HepG2 (cell line): ENCODE measurements around the gene ENO1. TPM values are rescaled to one million over a fixed set of nuclear protein-coding genes. Genes with fewer than 3 reads are reported as not detected.

Source experiments
- ADNP ChIP-seq: sonication (generic); formaldehyde crosslinking; IDR thresholded peaks from 2 replicates; pipeline ENCODE4 v1.4.0; 2020; ENCODE audit warnings: missing genetic modification reagents
- CBX5 ChIP-seq: sonication (generic); formaldehyde crosslinking; IDR thresholded peaks from 2 replicates; pipeline ENCODE4 v1.4.0; 2020; ENCODE audit warnings: missing genetic modification reagents, borderline replicate concordance
- EEA1 ChIP-seq: sonication (generic); formaldehyde crosslinking; IDR thresholded peaks from 2 replicates; pipeline ENCODE4 v1.5.1; 2020; ENCODE audit warnings: mild to moderate bottlenecking, missing genetic modification reagents, borderline replicate concordance
- HES4 ChIP-seq: sonication (generic); formaldehyde crosslinking; IDR thresholded peaks from 2 replicates; pipeline ENCODE4 v1.9.0; 2021; ENCODE audit warnings: mild to moderate bottlenecking, missing genetic modification reagents, borderline replicate concordance
- HMGA1 ChIP-seq: sonication (generic); formaldehyde crosslinking; conservative IDR thresholded peaks from 2 replicates; pipeline ENCODE4 v1.4.0; 2020; ENCODE audit warnings: missing genetic modification reagents
- MED13 ChIP-seq: sonication (generic); formaldehyde crosslinking; IDR thresholded peaks from 2 replicates; pipeline ENCODE4 v1.5.0; 2020; ENCODE audit warnings: missing genetic modification reagents
- PCBP1 ChIP-seq: fragments of 200-400 bp; formaldehyde crosslinking; IDR thresholded peaks from 2 replicates; pipeline ENCODE4 v1.6.1; 2017; ENCODE audit warnings: mild to moderate bottlenecking, low read depth, low read length, borderline replicate concordance
- PHF8 ChIP-seq: sonication (generic); formaldehyde crosslinking; IDR thresholded peaks from 2 replicates; pipeline ENCODE4 v1.5.0; 2020; ENCODE audit warnings: missing genetic modification reagents
- RXRB ChIP-seq: IDR thresholded peaks from 2 replicates; pipeline ENCODE4 v1.6.1; 2016; ENCODE audit warnings: borderline replicate concordance, missing genetic modification reagents, missing compliant biosample characterization
- SALL2 ChIP-seq: sonication (generic); formaldehyde crosslinking; IDR thresholded peaks from 2 replicates; pipeline ENCODE4 v1.8.1; 2023; ENCODE audit warnings: mild to moderate bottlenecking, missing genetic modification reagents, inconsistent platforms
- SOX13 ChIP-seq, 3 experiments: fragments of 450-650 bp in 1 of 3; sonication (generic) in 1 of 3; formaldehyde crosslinking in 1 of 3; IDR thresholded peaks in 2 of 3; conservative IDR thresholded peaks in 1 of 3; 2 replicates each; pipeline versions ENCODE4 v1.5.0 to v1.6.1; 2016 to 2020; ENCODE audit warnings: antibody characterized with exemption in 1 of 3, mild to moderate bottlenecking in 1 of 3, missing compliant biosample characterization in 1 of 3, missing genetic modification reagents in 1 of 3, moderate library complexity in 1 of 3
- SOX5 ChIP-seq: IDR thresholded peaks from 2 replicates; pipeline ENCODE4 v1.6.1; 2016; ENCODE audit warnings: borderline replicate concordance
- SPEN ChIP-seq: sonication (generic); formaldehyde crosslinking; IDR thresholded peaks from 2 replicates; pipeline ENCODE4 v1.5.1; 2020; ENCODE audit warnings: low read depth, mild to moderate bottlenecking, missing genetic modification reagents
- ZNF101 ChIP-seq: sonication (generic); formaldehyde crosslinking; IDR thresholded peaks from 2 replicates; pipeline ENCODE4 v1.4.0; 2020; ENCODE audit warnings: mild to moderate bottlenecking, low read depth, missing genetic modification reagents, borderline replicate concordance
- ZNF256 ChIP-seq: sonication (generic); formaldehyde crosslinking; conservative IDR thresholded peaks from 2 replicates; pipeline ENCODE4 v1.4.0; 2020; ENCODE audit warnings: missing genetic modification reagents
- ZNF441 ChIP-seq: sonication (generic); formaldehyde crosslinking; IDR thresholded peaks from 2 replicates; pipeline ENCODE4 v1.7.0; 2021; ENCODE audit warnings: missing genetic modification reagents, borderline replicate concordance
- ZNF614 ChIP-seq: IDR thresholded peaks from 2 replicates; pipeline ENCODE4 v1.6.1; 2018; ENCODE audit warnings: missing biosample characterization, missing genetic modification reagents, inconsistent platforms, borderline replicate concordance
- ZNF790 ChIP-seq: sonication (generic); formaldehyde crosslinking; IDR thresholded peaks from 2 replicates; pipeline ENCODE4 v1.8.0; 2022; ENCODE audit warnings: missing genetic modification reagents, mild to moderate bottlenecking, borderline replicate concordance
- ZNF839 ChIP-seq: sonication (generic); formaldehyde crosslinking; IDR thresholded peaks from 2 replicates; pipeline ENCODE4 v1.4.0; 2020; ENCODE audit warnings: missing genetic modification reagents, mild to moderate bottlenecking, borderline replicate concordance
- polyA plus RNA-seq, 8 experiments: library from polyadenylated mRNA; depleted of rRNA in 3 of 8; stranded (reverse) in 7 of 8; unstranded in 1 of 8; fragments of >200 nt; fragmentation: Illumina TruSeq in 4 of 8; extraction: Trizol in 4 of 8; gene quantifications; 2 replicates each; pipeline versions ENCODE4 v1.2.1 to v1.2.3, GENCODE V29; 2011 to 2016; ENCODE audit warnings: low read depth in 4 of 8, missing spikeins in 1 of 8, mixed read lengths in 1 of 8; ENCODE audit not compliant: insufficient read depth in 1 of 8
- total RNA-seq, 5 experiments: library from RNA; depleted of rRNA; stranded (reverse); fragments of >200 nt; fragmentation: Illumina TruSeq; extraction: Trizol; gene quantifications; 2 replicates each; pipeline ENCODE4 v1.2.3, GENCODE V29; 2016; ENCODE audit warnings: low read depth in 1 of 5
- TF ChIP-seq, protein P1 (sequence below): sonication (generic); formaldehyde crosslinking; IDR thresholded peaks from 2 replicates; pipeline ENCODE4 v1.4.0; 2020; ENCODE audit warnings: missing genetic modification reagents
- TF ChIP-seq, protein P2 (sequence below): IDR thresholded peaks from 2 replicates; pipeline ENCODE4 v1.6.1; 2016

ENO1 gene
- total and polyA plus RNA-seq, 2 of the 13 experiments (the other 11 are each of a cell fraction or from before 2014, with no cell fraction given) = 1,559 to 3,103 TPM

DNA sequence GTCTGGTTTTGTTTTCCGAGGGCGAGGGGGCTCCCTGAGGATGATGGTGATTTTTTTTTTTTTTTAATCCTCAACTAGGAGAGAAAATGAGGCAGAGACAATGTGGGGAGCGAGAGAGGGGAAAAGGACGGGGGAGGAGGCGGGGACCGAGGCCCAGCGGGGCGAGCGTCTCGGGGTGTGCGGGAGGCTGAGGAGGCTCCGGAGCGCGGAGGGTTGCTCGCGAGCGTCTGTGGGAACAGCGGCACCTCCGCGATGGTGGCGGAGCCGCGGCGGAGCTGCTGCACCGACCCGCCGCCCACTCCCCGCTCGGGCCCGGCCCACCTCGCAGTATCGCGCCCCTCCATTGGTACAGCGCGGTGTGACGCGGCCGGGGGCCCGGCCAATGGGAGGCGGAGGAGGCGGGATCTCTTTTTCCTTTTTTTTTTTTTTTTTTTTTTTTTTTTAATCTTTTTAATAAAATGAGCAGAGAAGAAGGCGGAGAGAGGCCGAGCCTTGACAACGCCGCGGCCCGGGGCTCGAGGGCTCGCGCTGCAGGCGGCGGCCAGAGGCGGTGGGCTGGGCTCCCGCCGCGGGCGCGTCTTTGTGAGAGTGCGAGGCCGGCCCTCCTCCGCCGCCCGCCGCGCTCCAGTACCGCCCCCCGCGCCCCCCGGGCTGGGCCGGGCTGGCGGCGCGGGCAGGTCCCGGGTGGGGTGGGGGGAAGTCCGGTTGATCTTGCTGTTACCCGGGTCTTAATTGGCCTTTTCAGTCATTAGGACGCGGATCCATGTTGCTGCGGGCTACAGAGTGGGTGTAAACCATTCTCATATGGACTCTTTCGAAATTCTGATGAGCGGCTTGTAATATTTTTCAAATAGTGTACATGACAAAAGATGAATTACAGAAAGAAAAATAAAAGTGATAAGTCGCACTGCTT is 60.8 kb downstream of the ENO1 start, which contains the start of gene RERE (continued):
- TF ChIP-seq, protein P1, sequence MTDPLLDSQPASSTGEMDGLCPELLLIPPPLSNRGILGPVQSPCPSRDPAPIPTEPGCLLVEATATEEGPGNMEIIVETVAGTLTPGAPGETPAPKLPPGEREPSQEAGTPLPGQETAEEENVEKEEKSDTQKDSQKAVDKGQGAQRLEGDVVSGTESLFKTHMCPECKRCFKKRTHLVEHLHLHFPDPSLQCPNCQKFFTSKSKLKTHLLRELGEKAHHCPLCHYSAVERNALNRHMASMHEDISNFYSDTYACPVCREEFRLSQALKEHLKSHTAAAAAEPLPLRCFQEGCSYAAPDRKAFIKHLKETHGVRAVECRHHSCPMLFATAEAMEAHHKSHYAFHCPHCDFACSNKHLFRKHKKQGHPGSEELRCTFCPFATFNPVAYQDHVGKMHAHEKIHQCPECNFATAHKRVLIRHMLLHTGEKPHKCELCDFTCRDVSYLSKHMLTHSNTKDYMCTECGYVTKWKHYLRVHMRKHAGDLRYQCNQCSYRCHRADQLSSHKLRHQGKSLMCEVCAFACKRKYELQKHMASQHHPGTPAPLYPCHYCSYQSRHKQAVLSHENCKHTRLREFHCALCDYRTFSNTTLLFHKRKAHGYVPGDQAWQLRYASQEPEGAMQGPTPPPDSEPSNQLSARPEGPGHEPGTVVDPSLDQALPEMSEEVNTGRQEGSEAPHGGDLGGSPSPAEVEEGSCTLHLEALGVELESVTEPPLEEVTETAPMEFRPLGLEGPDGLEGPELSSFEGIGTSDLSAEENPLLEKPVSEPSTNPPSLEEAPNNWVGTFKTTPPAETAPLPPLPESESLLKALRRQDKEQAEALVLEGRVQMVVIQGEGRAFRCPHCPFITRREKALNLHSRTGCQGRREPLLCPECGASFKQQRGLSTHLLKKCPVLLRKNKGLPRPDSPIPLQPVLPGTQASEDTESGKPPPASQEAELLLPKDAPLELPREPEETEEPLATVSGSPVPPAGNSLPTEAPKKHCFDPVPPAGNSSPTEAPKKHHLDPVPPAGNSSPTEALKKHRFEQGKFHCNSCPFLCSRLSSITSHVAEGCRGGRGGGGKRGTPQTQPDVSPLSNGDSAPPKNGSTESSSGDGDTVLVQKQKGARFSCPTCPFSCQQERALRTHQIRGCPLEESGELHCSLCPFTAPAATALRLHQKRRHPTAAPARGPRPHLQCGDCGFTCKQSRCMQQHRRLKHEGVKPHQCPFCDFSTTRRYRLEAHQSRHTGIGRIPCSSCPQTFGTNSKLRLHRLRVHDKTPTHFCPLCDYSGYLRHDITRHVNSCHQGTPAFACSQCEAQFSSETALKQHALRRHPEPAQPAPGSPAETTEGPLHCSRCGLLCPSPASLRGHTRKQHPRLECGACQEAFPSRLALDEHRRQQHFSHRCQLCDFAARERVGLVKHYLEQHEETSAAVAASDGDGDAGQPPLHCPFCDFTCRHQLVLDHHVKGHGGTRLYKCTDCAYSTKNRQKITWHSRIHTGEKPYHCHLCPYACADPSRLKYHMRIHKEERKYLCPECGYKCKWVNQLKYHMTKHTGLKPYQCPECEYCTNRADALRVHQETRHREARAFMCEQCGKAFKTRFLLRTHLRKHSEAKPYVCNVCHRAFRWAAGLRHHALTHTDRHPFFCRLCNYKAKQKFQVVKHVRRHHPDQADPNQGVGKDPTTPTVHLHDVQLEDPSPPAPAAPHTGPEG = 0 out of 2 replicates have a peak, but pooled peaks have one; percentile 26
- TF ChIP-seq SALL2 (peak; percentile 75; the same call in 1 of the 2 replicates), SPEN (CRISPR knock-in tag) (peak; percentile 70), PHF8 (peak; percentile 68), MED13 (CRISPR knock-in tag) (peak; percentile 52; the same call in 1 of the 2 replicates), ZNF790 (CRISPR knock-in tag) (no peak), SOX13 (IDR thresholded peaks at IDR 0.05) (no peak), SOX13 (CRISPR knock-in tag; conservative IDR thresholded peaks at IDR 0.05 in 1 of 2, IDR thresholded peaks at IDR 0.05 in 1 of 2) (peak in 1 of 2 experiments; percentile 3; a peak in 1 of 4 replicates), SOX5 (CRISPR knock-in tag) (peak; percentile 7; the same call in 1 of the 2 replicates), HES4 (CRISPR knock-in tag) (no peak), ADNP (CRISPR knock-in tag) (no peak), ZNF614 (0 out of 2 replicates have a peak, but pooled peaks have one; percentile 19), ZNF101 (no peak), ZNF256 (CRISPR knock-in tag) (no peak), ZNF839 (CRISPR knock-in tag) (no peak), PCBP1 (no peak), ZNF441 (CRISPR knock-in tag) (no peak), EEA1 (CRISPR knock-in tag) (0 out of 2 replicates have a peak, but pooled peaks have one; percentile 42), CBX5 (no peak), RXRB (peak; percentile 32; the same call in 1 of the 2 replicates), HMGA1 (no peak)
- TF ChIP-seq, protein P2, sequence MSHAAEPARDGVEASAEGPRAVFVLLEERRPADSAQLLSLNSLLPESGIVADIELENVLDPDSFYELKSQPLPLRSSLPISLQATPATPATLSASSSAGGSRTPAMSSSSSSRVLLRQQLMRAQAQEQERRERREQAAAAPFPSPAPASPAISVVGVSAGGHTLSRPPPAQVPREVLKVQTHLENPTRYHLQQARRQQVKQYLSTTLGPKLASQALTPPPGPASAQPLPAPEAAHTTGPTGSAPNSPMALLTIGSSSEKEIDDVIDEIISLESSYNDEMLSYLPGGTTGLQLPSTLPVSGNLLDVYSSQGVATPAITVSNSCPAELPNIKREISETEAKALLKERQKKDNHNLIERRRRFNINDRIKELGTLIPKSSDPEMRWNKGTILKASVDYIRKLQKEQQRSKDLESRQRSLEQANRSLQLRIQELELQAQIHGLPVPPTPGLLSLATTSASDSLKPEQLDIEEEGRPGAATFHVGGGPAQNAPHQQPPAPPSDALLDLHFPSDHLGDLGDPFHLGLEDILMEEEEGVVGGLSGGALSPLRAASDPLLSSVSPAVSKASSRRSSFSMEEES = 0 out of 2 replicates have a peak, but pooled peaks have one; percentile 41
